Stimulated activated CD4-positive, alpha-beta T cell treated with anti-CD3 and anti-CD28 coated beads, TNF-alpha, amount 100 ng/mL, for 1 hour (primary cell): ENCODE data around the gene PUSL1.

Source experiments
- DNase-seq, 3 donors: peaks; one replicate each; pipeline ENCODE4 v3.0.0-alpha.2; 2020; ENCODE audit warnings: low read depth in 3 of 3, low spot score in 1 of 3

Gene PUSL1

DNA sequence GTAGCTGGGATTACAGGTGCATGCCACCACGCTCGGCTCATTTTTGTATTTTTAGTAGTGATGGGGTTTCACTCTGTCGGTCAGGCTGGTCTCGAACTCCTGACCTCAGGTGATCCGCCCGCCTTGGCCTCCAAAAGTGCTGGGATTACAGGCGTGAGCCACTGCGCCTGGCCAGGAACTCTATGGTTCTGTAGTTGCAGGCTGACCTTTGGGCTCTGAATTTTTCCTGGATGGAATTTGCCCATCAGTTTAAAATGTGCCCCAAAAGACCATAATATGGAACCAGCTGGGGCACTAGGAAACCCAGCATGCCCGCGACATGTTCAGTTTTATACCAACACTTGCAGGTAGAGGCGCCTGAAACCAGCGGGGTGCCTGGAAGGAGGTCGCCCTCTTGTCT is 29.8 kb upstream of the PUSL1 start:
- DNase-seq: no peak

- DNase-seq: no peak
Observed at GRCh38 chr1:1279028-1279427, 29.4 kb upstream of the PUSL1 start.

DNA sequence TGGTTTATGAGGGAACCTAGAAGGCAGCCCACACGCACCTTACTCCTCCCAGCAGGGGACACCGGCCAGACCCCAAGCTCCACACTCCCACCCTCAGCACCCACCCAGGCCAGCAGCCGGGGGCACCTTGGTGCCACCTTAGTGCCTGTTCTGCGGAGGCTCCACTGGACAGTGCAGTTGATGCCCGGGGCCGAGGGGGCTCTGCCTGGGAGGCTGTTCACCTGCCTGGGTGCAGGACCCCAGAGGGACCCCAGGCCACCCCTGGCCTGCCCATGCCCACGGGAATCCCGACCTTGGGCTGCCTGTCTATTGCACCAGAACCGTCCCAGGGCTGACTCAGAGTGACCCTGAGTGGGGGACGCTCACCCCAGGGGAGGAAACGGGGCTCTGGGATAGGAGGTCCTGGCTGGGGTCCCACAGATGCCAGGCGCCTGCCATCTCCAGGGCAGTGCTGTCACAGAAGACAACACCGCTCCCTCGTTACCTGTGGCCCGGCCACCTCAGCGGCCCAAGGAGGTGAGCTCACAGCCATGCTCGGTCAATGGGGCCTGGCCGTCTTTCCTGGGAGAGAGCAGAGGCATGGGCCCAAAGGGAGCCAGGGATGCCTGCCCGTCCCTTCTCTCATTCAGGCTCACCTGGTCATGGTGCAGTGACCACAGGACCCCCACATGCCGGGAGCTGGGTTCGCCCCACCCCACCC is 27.5 kb upstream of the PUSL1 start:
- no peak for DNase-seq

DNA sequence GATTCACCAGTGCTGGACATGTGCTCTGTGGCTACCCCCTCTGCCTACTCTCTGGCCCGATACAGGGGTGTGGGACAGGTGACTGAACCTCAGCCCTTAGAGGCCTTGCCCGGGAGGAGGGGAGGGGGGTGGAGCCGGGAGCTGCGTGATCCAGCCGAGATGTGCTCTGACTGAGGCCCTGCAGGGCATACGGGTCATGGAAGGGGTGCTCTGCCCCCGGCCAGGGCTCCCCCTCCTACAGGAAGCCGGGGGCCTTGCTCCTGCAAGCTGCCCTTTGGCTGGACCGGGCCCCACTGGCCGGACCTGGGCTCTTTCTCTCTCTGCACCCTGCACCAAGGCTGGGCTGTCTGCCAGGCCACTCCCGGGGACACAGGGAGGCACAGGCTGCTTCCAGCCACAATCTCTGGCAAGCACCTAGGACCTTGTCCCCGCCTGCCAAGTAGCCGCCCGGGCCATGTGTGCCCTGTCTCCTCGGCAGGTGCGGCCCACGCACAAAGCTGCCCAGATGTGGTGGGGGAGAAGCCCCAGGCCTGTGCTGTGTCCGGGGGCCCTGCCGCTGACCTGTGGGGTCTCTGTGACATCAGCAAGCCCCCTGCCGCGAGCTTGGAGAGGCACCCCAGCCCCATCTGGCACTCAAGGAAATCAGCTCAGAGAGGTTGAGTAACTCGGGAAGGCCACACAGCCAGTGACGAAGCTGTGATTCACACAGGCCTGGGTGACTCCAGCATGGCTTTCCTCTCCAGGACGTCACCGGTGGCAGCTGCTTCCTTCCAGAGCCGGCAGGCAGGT is 26.7 kb upstream of the PUSL1 start:
- DNase-seq: no peak

- DNase-seq: no peak
Observed at GRCh38 chr1:1282998-1283397, 25.4 kb upstream of the PUSL1 start.

DNA sequence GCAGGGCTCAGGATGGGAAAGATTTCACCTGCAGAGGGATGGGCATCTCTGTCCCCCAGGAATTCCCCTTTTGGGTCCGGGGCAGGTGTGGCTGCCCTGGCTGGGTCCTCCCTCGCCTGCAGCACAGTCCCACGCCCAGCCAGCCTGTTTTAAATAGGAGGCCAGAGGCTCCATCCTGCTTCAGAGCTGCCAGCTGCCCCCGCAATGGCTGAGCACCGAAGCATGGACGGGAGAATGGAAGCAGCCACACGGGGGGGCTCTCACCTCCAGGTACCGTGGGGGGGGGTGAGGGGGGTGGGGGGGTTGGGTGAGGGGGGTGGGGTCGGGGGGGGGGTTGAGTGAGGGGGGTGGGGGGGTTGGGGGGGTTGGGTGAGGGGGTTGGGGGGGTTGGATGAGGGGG is 24.6 kb upstream of the PUSL1 start:
- no peak for DNase-seq

- no peak for DNase-seq
Observed at GRCh38 chr1:1284221-1285101, 23.9 kb upstream of the PUSL1 start.

GRCh38 chr1:1285102-1285571 is 23.3 kb upstream of the PUSL1 start:
- no peak for DNase-seq

DNA sequence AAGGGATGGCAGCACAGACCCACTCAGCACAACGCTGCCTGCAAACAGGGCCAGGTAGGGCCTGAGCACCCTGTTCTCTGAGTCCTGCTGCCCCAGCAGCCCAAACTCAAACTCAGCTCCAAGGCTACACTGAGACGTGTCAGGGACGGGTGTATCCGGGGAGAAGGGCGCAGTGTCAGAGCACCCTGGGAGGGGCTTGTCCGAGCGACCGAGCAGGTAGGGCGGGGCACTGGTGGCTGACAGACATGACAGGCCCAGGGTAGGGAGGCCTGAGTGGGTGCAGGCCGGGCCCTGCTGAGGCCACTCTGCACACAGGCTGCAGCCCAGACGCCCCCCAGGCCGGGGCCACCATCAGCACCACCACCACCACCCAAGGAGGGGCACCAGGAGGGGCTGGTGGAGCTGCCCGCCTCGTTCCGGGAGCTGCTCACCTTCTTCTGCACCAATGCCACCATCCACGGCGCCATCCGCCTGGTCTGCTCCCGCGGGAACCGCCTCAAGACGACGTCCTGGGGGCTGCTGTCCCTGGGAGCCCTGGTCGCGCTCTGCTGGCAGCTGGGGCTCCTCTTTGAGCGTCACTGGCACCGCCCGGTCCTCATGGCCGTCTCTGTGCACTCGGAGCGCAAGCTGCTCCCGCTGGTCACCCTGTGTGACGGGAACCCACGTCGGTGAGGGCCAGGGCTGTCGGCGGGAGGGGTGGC is 22.6 kb upstream of the PUSL1 start:
- no peak for DNase-seq

DNA sequence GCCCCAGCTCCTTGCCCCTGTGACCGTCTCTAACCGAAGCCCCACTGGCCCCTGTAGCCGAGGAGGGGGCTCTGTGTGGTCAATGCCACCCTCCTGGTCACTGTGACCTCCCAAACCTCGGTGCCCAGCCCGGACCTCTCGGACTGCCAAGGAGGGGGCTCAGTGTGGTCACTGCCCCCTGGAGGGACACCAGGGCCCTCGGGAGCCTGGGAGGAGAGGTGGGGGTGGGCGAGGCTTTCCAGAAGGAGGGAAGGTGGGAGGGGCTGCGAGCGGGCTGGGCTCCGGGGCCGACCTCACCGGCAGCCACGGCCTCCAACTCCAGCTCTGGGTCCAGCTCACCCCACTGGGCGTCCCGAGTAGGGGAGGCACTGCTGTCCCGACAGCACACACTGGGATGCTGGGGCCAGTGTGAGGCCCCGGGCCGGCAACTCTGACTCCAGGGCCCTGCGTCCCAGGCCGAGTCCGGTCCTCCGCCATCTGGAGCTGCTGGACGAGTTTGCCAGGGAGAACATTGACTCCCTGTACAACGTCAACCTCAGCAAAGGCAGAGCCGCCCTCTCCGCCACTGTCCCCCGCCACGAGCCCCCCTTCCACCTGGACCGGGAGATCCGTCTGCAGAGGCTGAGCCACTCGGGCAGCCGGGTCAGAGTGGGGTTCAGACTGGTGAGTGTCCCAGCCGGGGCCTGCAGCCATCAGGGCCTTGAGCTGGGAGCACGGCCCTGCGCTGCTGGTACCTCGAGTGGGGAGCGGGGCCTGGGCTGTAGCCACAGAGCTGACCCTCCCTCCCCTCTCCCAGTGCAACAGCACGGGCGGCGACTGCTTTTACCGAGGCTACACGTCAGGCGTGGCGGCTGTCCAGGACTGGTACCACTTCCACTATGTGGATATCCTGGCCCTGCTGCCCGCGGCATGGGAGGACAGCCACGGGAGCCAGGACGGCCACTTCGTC is 21.8 kb upstream of the PUSL1 start:
- no peak for DNase-seq

GRCh38 chr1:1287288-1288110 is 20.9 kb upstream of the PUSL1 start:
- DNase-seq: no peak

- DNase-seq: peak in 1 of 3 donors; percentile 63
Observed at GRCh38 chr1:1290238-1290731, 18.1 kb upstream of the PUSL1 start.

- no peak for DNase-seq
Observed at GRCh38 chr1:1291023-1291528, 17.3 kb upstream of the PUSL1 start.

GRCh38 chr1:1291548-1292441 is 16.6 kb upstream of the PUSL1 start:
- DNase-seq: peak in 2 of 3 donors; percentile 32 to 56

GRCh38 chr1:1292442-1292779 is 16.0 kb upstream of the PUSL1 start:
- no peak for DNase-seq

DNA sequence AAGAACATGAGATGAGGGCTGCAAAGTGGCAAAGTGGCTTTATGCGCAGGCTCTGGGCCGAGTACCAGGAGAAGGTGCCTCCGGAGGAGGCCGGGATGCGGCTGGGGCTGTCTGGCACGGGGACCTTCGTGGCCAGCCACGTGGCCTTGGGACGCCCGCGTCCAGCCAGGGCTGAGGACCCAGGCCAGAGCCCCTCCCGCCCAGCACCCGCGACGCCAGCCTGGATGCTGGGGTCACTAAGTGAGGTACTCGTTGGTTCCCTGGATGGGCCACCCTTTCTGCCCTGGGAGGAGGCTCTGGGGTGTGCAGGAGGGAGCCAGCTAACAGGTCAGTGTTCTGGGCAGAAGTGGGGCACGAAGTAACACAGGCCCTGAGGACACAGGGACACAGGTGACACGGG is 15.5 kb upstream of the PUSL1 start:
- DNase-seq: no peak
